Right kidney (tissue), 1 donor: ENCODE results near the gene LIN7C.
"Not testable (repeated sequence)": the region's sequence is repeated elsewhere in the genome, so short reads cannot be mapped to it uniquely, and the experiment has no call there.

Source experiments
- DNase-seq: peaks from one replicate; pipeline ENCODE4 v3.0.0-alpha.2; 2016

Gene LIN7C

DNA sequence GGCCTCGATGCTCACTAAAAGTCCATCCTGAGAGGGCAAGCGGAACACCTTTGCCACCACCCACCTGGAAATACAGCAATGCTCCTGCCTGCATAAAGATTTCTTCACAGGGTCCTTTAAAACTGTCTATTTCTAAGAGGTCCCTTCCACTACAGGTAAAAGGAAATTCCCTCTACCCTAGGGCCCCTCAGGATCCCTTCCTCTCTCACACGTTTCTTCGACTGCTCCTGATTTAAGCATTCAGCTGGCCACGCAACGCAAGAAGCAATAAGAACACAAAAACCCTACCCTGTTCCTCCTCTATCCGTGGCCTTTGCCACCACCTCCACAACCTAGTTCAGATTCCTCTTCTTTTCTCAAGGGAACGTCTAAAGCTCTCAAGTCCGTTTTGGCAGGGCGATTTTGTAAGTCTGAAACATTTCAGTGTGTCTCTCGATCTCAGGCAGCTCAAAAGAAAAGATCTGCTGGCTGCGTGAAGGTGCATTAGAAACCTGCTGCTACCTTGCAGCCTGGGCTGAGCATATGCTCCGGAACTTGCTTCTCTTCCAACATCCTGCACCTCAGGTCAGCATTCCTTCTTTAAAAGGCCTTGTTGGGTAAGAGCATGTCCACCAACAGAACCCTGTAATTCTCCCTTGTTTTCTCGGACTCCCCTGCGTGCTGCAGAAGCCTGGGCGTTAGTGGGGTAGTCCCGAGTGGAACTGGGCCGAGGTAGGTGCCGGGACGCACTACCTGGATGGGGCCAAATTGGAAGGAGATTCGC, 35.6 kb downstream of the LIN7C start:
- no peak for DNase-seq

DNA sequence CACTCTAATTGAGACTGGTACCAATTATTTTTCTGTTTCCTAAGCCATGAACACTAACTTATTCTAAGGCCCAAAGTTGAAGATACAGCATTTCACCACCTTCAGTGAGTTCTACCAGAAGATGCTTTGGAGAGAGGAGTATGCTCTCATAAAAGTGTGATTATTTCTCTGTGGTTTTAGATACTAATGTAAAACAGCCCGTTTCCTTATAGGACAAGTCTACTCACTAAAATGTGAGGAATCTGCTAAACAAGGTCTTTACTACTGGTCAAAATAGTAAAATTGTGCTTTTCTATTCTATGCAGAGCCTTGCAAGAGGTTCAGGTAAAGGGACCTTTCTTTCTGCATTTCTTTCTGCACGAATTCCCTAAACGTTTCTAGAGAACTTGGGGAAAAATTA, 36.4 kb downstream of the LIN7C start:
- no peak for DNase-seq

GRCh38 chr11:27468995-27469695, 37.4 kb downstream of the LIN7C start:
- DNase-seq: no peak

DNA sequence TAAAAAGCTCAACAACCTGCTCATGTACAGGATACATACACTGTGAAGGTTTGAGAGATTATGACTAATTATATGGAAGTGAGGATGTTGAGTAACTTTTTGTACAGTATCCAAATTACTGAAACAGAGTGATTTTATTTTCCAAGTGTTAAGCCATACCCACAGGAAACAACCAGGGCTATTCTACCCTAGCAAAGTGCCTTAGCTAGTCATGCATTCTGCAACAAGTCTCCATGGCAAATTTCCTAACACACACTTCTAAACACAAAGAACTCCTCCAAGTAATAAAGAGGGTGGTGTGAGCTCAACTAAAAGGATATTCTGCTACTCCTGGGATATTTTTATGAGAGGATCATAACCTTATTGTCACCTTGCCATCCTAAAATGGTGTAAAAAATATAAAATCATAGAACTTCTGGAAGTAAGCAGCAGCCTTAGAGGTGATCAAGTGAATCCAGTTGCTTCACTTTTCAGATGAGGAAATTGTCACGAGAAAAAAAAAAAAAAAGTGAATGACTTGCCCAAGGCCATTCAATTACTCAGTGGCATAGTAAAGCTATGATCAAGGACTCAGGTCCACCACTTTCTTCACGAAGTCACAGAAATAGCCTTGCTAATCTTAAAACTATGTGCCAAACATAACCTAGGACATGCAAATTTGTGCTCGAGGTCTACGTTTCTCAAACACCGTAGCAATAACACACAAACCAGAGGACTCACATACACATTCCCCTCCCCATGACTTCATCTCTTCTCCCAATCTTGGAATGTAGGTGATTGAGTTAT, 38.2 kb downstream of the LIN7C start:
- no peak for DNase-seq

GRCh38 chr11:27467181-27467913, 39.2 kb downstream of the LIN7C start:
- no peak for DNase-seq

DNA sequence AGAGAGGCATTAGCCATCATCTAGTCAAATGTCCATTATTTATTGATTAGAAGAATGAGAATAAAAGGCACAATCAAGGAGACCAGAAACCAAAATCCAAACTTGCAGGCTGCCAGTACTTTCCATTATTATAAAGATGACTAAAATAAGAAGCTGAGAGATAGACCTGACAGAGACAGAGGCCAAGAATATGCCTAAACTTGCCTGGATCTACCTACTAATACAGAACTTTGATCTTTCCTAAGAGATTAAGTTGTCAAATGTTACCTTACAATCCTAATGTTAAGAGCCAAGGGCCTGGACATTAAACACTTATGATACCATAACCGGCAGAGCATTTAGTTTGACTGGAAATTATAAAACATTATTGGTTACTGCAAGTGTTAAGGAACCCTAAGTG, 40.2 kb downstream of the LIN7C start:
- no peak for DNase-seq

- DNase-seq: no peak
Measured at GRCh38 chr11:27465629-27466028, 40.9 kb downstream of the LIN7C start.

DNA sequence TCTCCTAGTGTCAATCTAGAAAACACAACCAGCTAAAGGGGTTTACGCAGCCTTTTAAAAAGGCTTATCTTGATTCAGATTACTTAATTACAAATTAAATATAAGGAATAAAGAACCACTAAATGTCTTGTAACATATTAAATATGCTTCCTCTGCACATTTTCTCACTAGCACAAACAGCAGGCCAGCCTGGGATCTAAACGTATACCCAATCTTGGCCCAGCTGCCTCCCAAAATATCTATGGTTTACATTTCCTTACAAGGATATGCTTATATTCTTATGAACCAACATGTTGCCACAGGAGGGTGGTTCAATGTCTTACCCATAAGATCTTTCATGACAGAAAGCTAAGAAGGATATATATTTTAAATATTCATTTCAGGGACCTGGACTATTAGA, 41.7 kb downstream of the LIN7C start:
- no peak for DNase-seq

GRCh38 chr11:27464289-27464696, 42.3 kb downstream of the LIN7C start:
- DNase-seq: no peak

DNA sequence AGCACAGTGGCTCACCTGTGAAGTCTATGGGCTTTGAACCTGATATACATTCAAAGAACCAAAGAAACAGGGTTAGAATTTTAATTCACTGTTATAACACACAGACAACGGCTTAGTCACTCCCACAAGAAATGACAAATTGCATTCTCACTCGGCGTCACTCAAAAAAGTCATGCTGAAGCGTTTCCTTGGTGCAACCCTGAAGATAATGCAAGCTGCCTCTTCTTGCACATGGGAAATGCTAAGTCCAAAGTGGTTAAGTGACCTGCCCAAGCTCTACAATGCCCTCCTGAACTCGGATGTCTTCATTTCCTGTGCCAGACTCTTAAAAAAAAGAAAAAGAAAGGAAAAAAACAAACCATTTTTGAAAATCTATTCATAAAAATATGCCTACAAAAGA, 44.0 kb downstream of the LIN7C start:
- no peak for DNase-seq

DNA sequence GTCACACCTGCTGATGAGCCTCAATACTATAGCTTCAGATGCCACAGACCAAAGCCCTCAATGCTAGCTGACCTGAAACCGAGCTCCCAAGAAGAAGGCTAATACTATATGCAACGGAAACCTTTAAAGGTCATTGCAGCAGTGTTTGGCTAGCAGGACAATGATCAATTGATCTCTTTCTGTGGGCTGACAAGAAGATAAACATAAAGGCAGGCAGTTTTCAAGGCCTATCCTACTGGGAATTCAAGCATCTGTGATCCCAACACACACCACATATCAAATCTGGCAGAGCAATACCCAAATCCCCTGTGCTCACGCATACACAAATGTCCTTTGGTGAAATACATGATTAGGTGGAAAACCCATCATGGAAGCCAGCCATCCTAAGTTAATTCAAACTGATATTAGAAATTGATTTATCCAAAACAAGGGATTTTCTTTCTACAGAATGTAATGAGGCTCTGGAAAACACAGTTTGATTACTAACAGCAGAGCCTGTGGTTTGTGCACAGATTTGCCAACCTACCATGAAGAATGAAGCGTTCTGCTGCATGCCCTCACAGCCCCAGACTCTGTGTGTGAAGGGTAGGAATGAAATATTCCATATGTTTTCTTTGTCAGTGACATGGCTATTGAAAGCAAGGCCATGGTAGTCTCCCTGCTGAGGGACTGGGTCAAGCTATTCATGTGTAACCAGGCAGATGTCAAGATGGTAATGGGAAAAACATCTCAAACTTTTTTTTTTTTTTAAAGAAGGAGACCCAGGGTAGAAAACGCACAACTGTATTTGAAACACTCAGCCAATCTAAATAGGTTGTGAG, 46.2 kb downstream of the LIN7C start:
- DNase-seq: no peak

DNA sequence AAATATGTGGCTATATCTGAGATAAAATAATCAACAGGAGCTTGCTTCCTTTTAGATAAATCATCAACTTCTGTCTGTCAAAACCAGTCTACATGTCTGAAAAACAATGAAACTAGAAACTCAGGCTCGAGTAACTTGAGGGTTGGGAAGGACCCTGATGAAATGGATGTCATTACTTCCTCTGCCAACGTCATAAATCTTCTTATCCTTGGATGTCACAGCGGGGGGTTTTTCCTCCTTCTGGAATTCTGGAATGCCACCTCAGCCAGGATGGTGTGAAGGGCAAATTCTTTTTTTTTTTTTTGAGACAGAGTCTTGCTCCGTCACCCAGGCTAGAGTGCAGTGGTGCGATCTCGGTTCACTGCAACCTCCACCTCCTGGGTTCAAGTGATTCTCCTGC, 47.4 kb downstream of the LIN7C start:
- DNase-seq: no peak

DNA sequence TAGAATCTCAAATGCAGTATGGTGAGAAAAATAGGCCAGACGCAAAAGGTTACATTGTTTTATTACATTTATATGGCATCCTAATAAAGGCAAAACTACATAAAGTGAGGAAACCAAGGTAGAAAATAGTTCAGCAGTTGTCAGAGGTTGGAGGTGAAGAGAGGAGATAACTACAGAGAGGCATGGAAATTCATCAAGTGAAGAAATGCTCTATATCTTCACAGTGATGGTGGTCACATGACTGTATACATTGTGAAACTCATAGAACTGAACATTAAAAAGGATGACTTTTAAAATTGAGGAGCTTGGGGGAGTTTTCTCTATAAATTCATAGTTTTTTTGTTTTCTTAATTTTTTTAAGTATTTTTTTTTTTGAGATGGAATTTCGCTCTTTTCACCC, 48.4 kb downstream of the LIN7C start:
- no peak for DNase-seq

DNA sequence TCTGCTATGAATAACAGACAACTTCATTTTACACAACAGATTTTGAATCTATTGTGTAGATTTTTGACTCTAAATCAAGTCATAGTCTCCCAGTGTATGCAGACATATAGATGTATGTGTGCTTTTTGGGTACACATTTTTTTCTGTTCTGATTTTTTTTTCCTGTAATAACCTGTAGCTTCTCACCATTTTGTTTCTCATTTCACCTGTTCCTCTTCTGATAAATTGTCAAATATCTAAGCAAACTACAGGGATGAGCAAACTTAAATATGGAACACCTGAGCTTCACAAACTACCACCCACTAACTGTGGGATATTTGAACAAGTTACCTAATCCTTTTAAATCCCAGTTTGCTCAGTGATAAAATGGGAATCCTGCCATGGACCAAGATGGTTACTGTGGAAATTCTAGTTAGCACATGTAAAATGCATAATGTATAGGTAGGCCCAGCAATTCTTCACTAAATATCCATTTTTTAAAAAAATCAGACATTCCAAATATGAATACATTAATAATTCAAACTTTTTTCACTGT, 49.7 kb downstream of the LIN7C start:
- no peak for DNase-seq

- DNase-seq: peak; percentile 31
Measured at GRCh38 chr11:27456140-27456794, 50.3 kb downstream of the LIN7C start.

GRCh38 chr11:27455667-27456066, 50.9 kb downstream of the LIN7C start:
- no peak for DNase-seq

DNA sequence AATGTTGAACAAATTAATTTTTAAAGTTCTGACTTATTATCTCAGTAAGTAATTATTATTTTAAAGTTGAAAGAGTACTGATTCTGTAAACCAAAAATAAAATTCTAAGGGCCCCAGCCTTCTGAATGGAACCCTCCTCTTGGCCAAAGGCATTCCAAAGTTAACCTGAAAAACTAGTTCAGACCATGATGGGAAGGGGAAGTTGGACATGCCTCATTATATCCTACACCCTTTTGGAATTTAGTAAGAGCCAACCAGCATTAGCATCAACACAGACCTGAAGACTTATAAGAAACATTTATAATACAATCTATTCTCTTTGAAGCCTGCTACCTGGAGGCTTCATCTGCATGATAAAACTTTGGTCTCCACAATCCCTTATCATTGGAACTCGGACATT, 52.9 kb downstream of the LIN7C start:
- no peak for DNase-seq

DNA sequence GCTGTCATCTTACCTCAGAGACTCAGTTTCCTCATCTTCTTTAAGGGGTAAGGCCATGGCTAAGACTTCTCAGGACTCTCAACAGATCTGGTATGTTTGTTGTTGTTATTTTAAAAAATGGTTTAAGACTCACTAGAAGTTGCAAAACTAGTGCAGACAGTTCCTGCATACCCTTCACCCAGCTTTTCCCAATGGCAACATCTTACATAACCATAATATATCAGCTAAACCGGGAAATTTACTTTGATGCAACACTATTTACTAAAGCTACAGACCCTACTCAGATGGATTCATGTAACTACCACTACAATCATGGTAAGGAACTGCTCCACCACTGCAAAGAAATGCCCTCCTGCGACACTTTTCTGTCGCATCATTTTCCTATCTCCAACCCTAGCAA, 54.4 kb downstream of the LIN7C start:
- no peak for DNase-seq

DNA sequence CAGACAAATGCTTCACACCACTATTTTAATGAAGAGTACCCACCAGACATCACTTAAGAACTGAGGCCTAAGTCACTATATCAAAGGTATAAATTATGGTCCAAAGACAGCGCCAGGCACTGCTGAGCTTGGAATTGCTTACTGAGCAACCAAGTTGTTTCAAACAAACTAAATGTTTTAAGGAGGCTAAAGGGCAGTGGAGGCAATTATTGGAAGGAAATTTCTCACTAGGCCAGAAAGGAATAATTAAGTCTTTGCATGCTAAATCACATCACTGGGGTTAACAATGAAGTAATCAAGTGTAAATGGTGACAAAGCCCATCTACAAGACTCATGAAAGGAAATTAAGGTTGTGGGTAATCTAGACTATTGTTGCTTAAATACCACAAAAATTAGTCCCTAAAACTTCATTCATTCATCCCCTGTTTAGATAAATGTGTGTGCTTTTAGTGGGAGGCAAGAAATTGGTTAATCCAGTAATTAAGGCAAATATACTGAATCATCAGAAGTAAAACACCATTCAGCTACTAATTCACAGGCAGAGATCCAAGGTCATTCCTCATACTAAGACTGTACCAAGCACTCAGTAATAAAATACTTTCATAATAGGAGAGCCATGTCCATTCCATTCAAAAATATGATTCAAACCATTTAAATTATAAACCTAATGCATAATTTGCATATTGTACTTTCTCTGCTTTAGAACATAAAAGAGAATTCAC, 55.2 kb downstream of the LIN7C start:
- no peak for DNase-seq

- DNase-seq: not testable (repeated sequence)
Measured at GRCh38 chr11:27448184-27448540, 58.4 kb downstream of the LIN7C start.
